HepG2 (cell line): Measurements from ENCODE around the gene UTP3. TPM values are rescaled to one million over a fixed set of nuclear protein-coding genes. Genes with fewer than 3 reads are reported as not detected.
"Not testable (repeated sequence)": the region's sequence is repeated elsewhere in the genome, so short reads cannot be mapped to it uniquely, and the experiment has no call there.

Source experiments
- ATAC-seq: fragments of 200-7000 bp; cut with Tn5 transposase; 3 replicates; pipeline ENCODE4 v1.9.1; 2020; ENCODE audit warnings: mild to moderate bottlenecking, moderate library complexity
- BruUV-seq: library from RNA; stranded (reverse); fragments of 400-500 nt; replicated peaks from 2 replicates; lab custom pipeline; 2021; lab: Mats Ljungman, UMichigan
- CTCF ChIA-PET: fragments of 300-600 bp; formaldehyde crosslinking; extraction: SDS; loops from one replicate; lab custom pipeline; 2021; ENCODE audit warnings: low total read pairs, inconsistent platforms, low intra/inter-chr PET ratio; lab: Yijun Ruan, JAX
- POLR2A ChIA-PET: fragments of 350-600 bp; sonication (Branson Sonifier 250); formaldehyde crosslinking; loops from one replicate; lab custom pipeline; 2020; ENCODE audit warnings: antibody characterized with exemption, inconsistent platforms; lab: Yijun Ruan, JAX
- DNase-seq: peaks from one replicate; pipeline ENCODE4 v3.0.0-alpha.2; 2015; ENCODE audit warnings: low spot score
- FAIRE-seq: peaks from 3 replicates; lab custom pipeline; 2011; peaks lifted over from hg19 to GRCh38; lab: Jason Lieb, UNC
- H2AFZ ChIP-seq: one replicate; pipeline ENCODE4 v1.6.1; 2011; ENCODE audit warnings: low read length, inconsistent platforms
- H3K27ac ChIP-seq: fragments of 300-600 bp; 3 replicates; pipeline ENCODE4 v1.8.0; 2011; ENCODE audit warnings: mixed run types, mild to moderate bottlenecking, mixed read lengths, low read length, inconsistent platforms; ENCODE audit not compliant: insufficient read depth; ENCODE audit errors: extremely low read length
- H3K27me3 ChIP-seq, 2 experiments: fragments of 200-600 bp in 1 of 2; 2 replicates in 1 of 2; 3 replicates in 1 of 2; pipeline versions ENCODE4 v1.6.0 to v1.8.0; 2011; ENCODE audit warnings: low read length in 2 of 2, mild to moderate bottlenecking in 2 of 2, moderate library complexity in 2 of 2, inconsistent platforms in 1 of 2; ENCODE audit not compliant: insufficient read depth in 2 of 2, control insufficient read depth in 1 of 2
- H3K36me3 ChIP-seq, 2 experiments: fragments of 200-600 bp in 1 of 2; replicated peaks in 1 of 2; 2 replicates in 1 of 2; 3 replicates in 1 of 2; pipeline versions ENCODE4 v1.5.1 to v1.8.0; 2011; ENCODE audit warnings: low read length in 2 of 2, inconsistent platforms in 1 of 2; ENCODE audit not compliant: insufficient read depth in 2 of 2, control insufficient read depth in 1 of 2
- H3K4me1 ChIP-seq: 2 replicates; pipeline ENCODE4 v1.5.1; 2012; ENCODE audit warnings: low read length, inconsistent platforms; ENCODE audit not compliant: insufficient read depth
- H3K4me2 ChIP-seq: 2 replicates; pipeline ENCODE4 v1.6.0; 2011; ENCODE audit warnings: low read depth, low read length, inconsistent platforms
- H3K4me3 ChIP-seq, 3 experiments: fragments of 200-600 bp in 1 of 3; sonication (generic), shearing (Covaris generic) in 1 of 3; replicated peaks in 1 of 3; 2 replicates each; pipeline ENCODE4 v1.5.1; 2011 to 2016; ENCODE audit warnings: low read length in 3 of 3, inconsistent platforms in 2 of 3, low read depth in 2 of 3, mild to moderate bottlenecking in 2 of 3, control low read depth in 1 of 3, mixed read lengths in 1 of 3; ENCODE audit not compliant: insufficient read depth in 1 of 3
- H3K79me2 ChIP-seq: one replicate; pipeline ENCODE4 v1.6.1; 2011; ENCODE audit warnings: low read length, inconsistent platforms; ENCODE audit not compliant: insufficient read depth
- H3K9ac ChIP-seq: 2 replicates; pipeline ENCODE4 v1.6.0; 2011; ENCODE audit warnings: mild to moderate bottlenecking, low read depth, low read length, inconsistent platforms; ENCODE audit not compliant: insufficient read depth
- H3K9me3 ChIP-seq: 2 replicates; pipeline ENCODE4 v1.5.1; 2012; ENCODE audit warnings: mild to moderate bottlenecking, low read length
- H4K20me1 ChIP-seq: 2 replicates; pipeline ENCODE4 v1.6.0; 2011; ENCODE audit warnings: inconsistent platforms, mild to moderate bottlenecking, low read length, moderate library complexity; ENCODE audit not compliant: insufficient read depth
- ARNT2 ChIP-seq: sonication (generic); formaldehyde crosslinking; IDR thresholded peaks from 2 replicates; pipeline ENCODE4 v1.8.0; 2022; ENCODE audit warnings: mild to moderate bottlenecking, low read depth, missing genetic modification reagents, moderate library complexity
- ETV5 ChIP-seq: IDR thresholded peaks from 2 replicates; pipeline ENCODE4 v1.6.1; 2018; ENCODE audit warnings: missing biosample characterization, missing genetic modification reagents, inconsistent platforms, borderline replicate concordance
- GATA4 ChIP-seq: sonication (generic); IDR thresholded peaks from 2 replicates; pipeline ENCODE4 v1.6.1; 2016; ENCODE audit warnings: antibody characterized with exemption, low read depth, borderline replicate concordance
- HIVEP1 ChIP-seq: sonication (generic); formaldehyde crosslinking; IDR thresholded peaks from 2 replicates; pipeline ENCODE4 v1.4.0; 2020; ENCODE audit warnings: mild to moderate bottlenecking, missing genetic modification reagents
- KAT8 ChIP-seq: IDR thresholded peaks from 2 replicates; pipeline ENCODE4 v1.6.1; 2016; ENCODE audit warnings: missing genetic modification reagents, missing compliant biosample characterization
- NFE2L1 ChIP-seq: sonication (generic); formaldehyde crosslinking; IDR thresholded peaks from 2 replicates; pipeline ENCODE4 v1.4.0; 2020; ENCODE audit warnings: missing genetic modification reagents, mild to moderate bottlenecking, borderline replicate concordance
- PRPF4 ChIP-seq: fragments of 200-400 bp; formaldehyde crosslinking; IDR thresholded peaks from 2 replicates; pipeline ENCODE4 v1.6.1; 2016; ENCODE audit warnings: low read length, low read depth; ENCODE audit not compliant: poor library complexity, severe bottlenecking
- SALL2 ChIP-seq: sonication (generic); formaldehyde crosslinking; IDR thresholded peaks from 2 replicates; pipeline ENCODE4 v1.8.1; 2023; ENCODE audit warnings: mild to moderate bottlenecking, missing genetic modification reagents, inconsistent platforms
- SETDB1 ChIP-seq: sonication (generic); formaldehyde crosslinking; IDR thresholded peaks from 2 replicates; pipeline ENCODE4 v1.5.1; 2020; ENCODE audit warnings: missing genetic modification reagents, mild to moderate bottlenecking, borderline replicate concordance
- STAT5B ChIP-seq: sonication (generic); formaldehyde crosslinking; IDR thresholded peaks from 2 replicates; pipeline ENCODE4 v1.4.0; 2020; ENCODE audit warnings: missing genetic modification reagents
- ZNF530 ChIP-seq: sonication (generic); formaldehyde crosslinking; IDR thresholded peaks from 2 replicates; pipeline ENCODE4 v1.5.0; 2020; ENCODE audit warnings: low read depth, mild to moderate bottlenecking, missing genetic modification reagents
- ZNF558 ChIP-seq: sonication (generic); formaldehyde crosslinking; IDR thresholded peaks from 2 replicates; pipeline ENCODE4 v1.9.0; 2022; ENCODE audit warnings: mild to moderate bottlenecking, missing genetic modification reagents, borderline replicate concordance
- WGBS: methylation state at CpG from one replicate; pipeline ENCODE4 v1.1.6; 2017; ENCODE audit warnings: low lambda C conversion rate; 5-methylcytosine and 5-hydroxymethylcytosine counted together
- in situ Hi-C: cut with HindIII; loops from 2 replicates; pipeline ENCODE4 v1.10.0; 2017; ENCODE audit warnings: low pct_unique_long_range_greater_than_20kb; ENCODE audit not compliant: extremely low pct_ligation_motif_present
- intact Hi-C: fragments of 100-400 bp; cut with micrococcal nuclease; formaldehyde crosslinking; loops from one replicate; pipeline ENCODE4 v1.10.0; 2022; ENCODE audit not compliant: unreplicated experiment
- polyA plus RNA-seq, 8 experiments: library from polyadenylated mRNA; depleted of rRNA in 3 of 8; stranded (reverse) in 7 of 8; unstranded in 1 of 8; fragments of >200 nt; fragmentation: Illumina TruSeq in 4 of 8; extraction: Trizol in 4 of 8; gene quantifications; 2 replicates each; pipeline versions ENCODE4 v1.2.1 to v1.2.3, GENCODE V29; 2011 to 2016; ENCODE audit warnings: low read depth in 4 of 8, missing spikeins in 1 of 8, mixed read lengths in 1 of 8; ENCODE audit not compliant: insufficient read depth in 1 of 8
- total RNA-seq, 5 experiments: library from RNA; depleted of rRNA; stranded (reverse); fragments of >200 nt; fragmentation: Illumina TruSeq; extraction: Trizol; gene quantifications; 2 replicates each; pipeline ENCODE4 v1.2.3, GENCODE V29; 2016; ENCODE audit warnings: low read depth in 1 of 5
- TF ChIP-seq, protein P1 (sequence below): sonication (generic); formaldehyde crosslinking; IDR thresholded peaks from 2 replicates; pipeline ENCODE4 v1.5.0; 2020; ENCODE audit warnings: mild to moderate bottlenecking, missing genetic modification reagents

The UTP3 gene
- total and polyA plus RNA-seq, 2 of the 13 experiments (the other 11 are each of a cell fraction or from before 2014, with no cell fraction given), result 6.9 to 19.5 TPM

DNA sequence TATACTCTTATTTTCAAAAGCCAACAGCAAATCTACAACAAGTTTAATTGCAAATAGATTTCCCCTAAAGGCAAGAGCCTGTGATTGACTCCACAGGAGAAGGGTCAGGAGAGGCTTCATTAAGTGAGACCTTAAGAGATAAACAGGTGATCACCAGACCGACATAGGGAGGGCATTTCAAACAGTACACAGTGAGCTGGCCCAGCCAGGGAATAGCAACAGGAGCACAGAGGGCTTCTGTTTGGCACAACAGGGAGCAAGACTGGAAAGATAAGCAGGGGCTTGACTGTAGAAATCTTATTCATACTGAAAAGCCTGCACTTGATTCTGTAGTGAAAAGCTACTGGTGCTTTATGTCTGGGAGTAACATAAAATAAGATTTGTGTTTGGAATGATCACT, 37.3 kb downstream of the UTP3 start:
- H3K27me3 ChIP-seq, result no peaks in the 10 kb centered on the region
- H3K4me3 ChIP-seq, result no peak overlapping the region
- no peak overlapping the region for H2AFZ ChIP-seq
- intact Hi-C loops, result no loop called here
- no peak overlapping the region for H3K27ac ChIP-seq
- ChIA-PET POLR2A (no interaction called here), CTCF (no interaction called here)
- DNase-seq (no peak), FAIRE-seq (no peak), ATAC-seq (no peak)
- no peak overlapping the region for H3K4me2 ChIP-seq
- no peaks in the 10 kb centered on the region for H3K9me3 ChIP-seq
- TF ChIP-seq ZNF530 (CRISPR knock-in tag) (no peak), GATA4 (no peak), SALL2 (CRISPR knock-in tag) (no peak), PRPF4 (no peak), HIVEP1 (CRISPR knock-in tag) (no peak), NFE2L1 (no peak), ARNT2 (CRISPR knock-in tag) (no peak), KAT8 (CRISPR knock-in tag) (no peak), ETV5 (CRISPR knock-in tag) (no peak), STAT5B (no peak), SETDB1 (no peak), ZNF558 (no peak)
- TF ChIP-seq, protein P1, sequence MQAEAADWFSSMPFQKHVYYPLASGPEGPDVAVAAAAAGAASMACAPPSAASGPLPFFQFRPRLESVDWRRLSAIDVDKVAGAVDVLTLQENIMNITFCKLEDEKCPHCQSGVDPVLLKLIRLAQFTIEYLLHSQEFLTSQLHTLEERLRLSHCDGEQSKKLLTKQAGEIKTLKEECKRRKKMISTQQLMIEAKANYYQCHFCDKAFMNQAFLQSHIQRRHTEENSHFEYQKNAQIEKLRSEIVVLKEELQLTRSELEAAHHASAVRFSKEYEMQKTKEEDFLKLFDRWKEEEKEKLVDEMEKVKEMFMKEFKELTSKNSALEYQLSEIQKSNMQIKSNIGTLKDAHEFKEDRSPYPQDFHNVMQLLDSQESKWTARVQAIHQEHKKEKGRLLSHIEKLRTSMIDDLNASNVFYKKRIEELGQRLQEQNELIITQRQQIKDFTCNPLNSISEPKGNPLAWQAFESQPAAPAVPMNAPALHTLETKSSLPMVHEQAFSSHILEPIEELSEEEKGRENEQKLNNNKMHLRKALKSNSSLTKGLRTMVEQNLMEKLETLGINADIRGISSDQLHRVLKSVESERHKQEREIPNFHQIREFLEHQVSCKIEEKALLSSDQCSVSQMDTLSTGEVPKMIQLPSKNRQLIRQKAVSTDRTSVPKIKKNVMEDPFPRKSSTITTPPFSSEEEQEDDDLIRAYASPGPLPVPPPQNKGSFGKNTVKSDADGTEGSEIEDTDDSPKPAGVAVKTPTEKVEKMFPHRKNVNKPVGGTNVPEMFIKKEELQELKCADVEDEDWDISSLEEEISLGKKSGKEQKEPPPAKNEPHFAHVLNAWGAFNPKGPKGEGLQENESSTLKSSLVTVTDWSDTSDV (CRISPR knock-in tag), result no peak
- H3K79me2 ChIP-seq, result no peaks in the 10 kb centered on the region
- no TSS peak for BruUV-seq
- H3K9ac ChIP-seq, result no peak overlapping the region
- no peaks in the 10 kb centered on the region for H3K36me3 ChIP-seq
- H3K4me1 ChIP-seq, result no peaks in the 10 kb centered on the region
- 94% methylated on average over 1 of the region's 1 CpG for WGBS
- no peaks in the 10 kb centered on the region for H4K20me1 ChIP-seq
- in situ Hi-C loops, result no loop called here

DNA sequence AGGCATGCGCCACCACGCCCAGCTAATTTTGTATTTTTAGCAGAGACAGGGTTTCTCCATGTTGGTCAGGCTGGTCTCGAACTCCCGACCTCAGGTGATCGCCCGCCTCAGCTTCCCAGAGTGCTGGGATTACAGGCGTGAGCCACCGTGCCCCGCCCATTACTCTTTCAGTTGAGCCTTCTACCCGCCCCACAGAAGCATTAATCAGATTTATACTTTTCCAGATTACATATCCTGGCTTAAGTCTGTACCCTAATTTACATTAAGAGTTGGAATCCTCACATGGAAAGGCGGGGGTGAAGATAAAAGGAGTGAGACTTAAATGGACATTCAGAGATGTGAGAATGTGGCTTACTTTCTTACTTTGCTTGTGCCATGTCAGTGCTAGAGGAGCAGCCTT, 38.2 kb downstream of the UTP3 start:
- H3K27me3 ChIP-seq, H3K4me2 ChIP-seq, DNase-seq, H3K4me1 ChIP-seq, ATAC-seq, FAIRE-seq, BruUV-seq, H3K36me3 ChIP-seq, in situ Hi-C loops, H3K4me3 ChIP-seq, POLR2A ChIA-PET, H3K9ac ChIP-seq, H3K27ac ChIP-seq, intact Hi-C loops, H2AFZ ChIP-seq, H3K9me3 ChIP-seq, H3K79me2 ChIP-seq, CTCF ChIA-PET, H4K20me1 ChIP-seq: not testable (repeated sequence)
- WGBS, result 95% methylated on average over 11 of the region's 11 CpGs
